Umbilical cord (tissue), 2 donors: ENCODE data around the gene SRSF1. TPM values are rescaled to one million over a fixed set of nuclear protein-coding genes. Genes with fewer than 3 reads are reported as not detected.
A peak's percentile ranks its signal among the peaks of the same experiment; 100 is the strongest.
"Not testable (repeated sequence)": the region's sequence is repeated elsewhere in the genome, so short reads cannot be mapped to it uniquely, and the experiment has no call there.

Source experiments
- DNase-seq: peaks from one replicate; pipeline ENCODE4 v3.0.0-alpha.2; 2015; ENCODE audit warnings: low spot score
- total RNA-seq: library from RNA; depleted of rRNA; stranded (reverse); fragments of >200 nt; gene quantifications from one replicate; pipeline ENCODE4 v1.2.3, GENCODE V29; 2014; ENCODE audit warnings: low replicate concordance; ENCODE audit not compliant: insufficient read depth

The SRSF1 gene
- total RNA-seq, 1 donor from 2014 or later = 209 TPM

GRCh38 chr17:57965521-57966160 is 41.4 kb downstream of the SRSF1 start:
- no peak for DNase-seq

GRCh38 chr17:57963149-57963511 is 43.9 kb downstream of the SRSF1 start:
- no peak for DNase-seq

- DNase-seq = no peak
Measured at GRCh38 chr17:57962279-57963148, 44.5 kb downstream of the SRSF1 start.

GRCh38 chr17:57959929-57960328 is 47.1 kb downstream of the SRSF1 start:
- no peak for DNase-seq

GRCh38 chr17:57958391-57958790 is 48.7 kb downstream of the SRSF1 start:
- DNase-seq = not testable (repeated sequence)

GRCh38 chr17:57957886-57958285 is 49.2 kb downstream of the SRSF1 start:
- DNase-seq = no peak

GRCh38 chr17:57957120-57957850 is 49.8 kb downstream of the SRSF1 start:
- DNase-seq = no peak

GRCh38 chr17:57956291-57957119 is 50.5 kb downstream of the SRSF1 start:
- no peak for DNase-seq

GRCh38 chr17:57955183-57955931 is 51.7 kb downstream of the SRSF1 start, which contains the start of gene CUEDC1:
TSS of gene CUEDC1 (minus strand) at chr17:57955412. CDS start at chr17:57885564, 69,848 bp downstream.
- DNase-seq = peak; percentile 68

- DNase-seq = peak; percentile 71
Measured at GRCh38 chr17:57954397-57955182, 52.5 kb downstream of the SRSF1 start.

- no peak for DNase-seq
Measured at GRCh38 chr17:57953705-57954396, 53.2 kb downstream of the SRSF1 start.

Other genes starting within 250 kb of the SRSF1 start
- 9.6 TPM for gene MRPS23, start 157.2 kb downstream of the SRSF1 start, total RNA-seq
- 38.3 TPM for gene CUEDC1, start 51.8 kb downstream of the SRSF1 start, total RNA-seq
- 50.3 TPM for gene VEZF1, start 19.0 kb downstream of the SRSF1 start, total RNA-seq
- 20.5 TPM for gene DYNLL2, start 76.2 kb upstream of the SRSF1 start, total RNA-seq
- 4.6 TPM for gene OR4D1, start 141.1 kb upstream of the SRSF1 start, total RNA-seq
- 2.2 TPM for gene OR4D2, start 159.7 kb upstream of the SRSF1 start, total RNA-seq
- gene EPX, start 185.5 kb upstream of the SRSF1 start, total RNA-seq = not detected
- 6.5 TPM for gene MKS1, start 212.0 kb upstream of the SRSF1 start, total RNA-seq
- 0.24 TPM for gene LPO, start 231.3 kb upstream of the SRSF1 start, total RNA-seq